SIG-M5 (cell line): ENCODE measurements around the gene DNAH7.
"Not testable (repeated sequence)": the region's sequence is repeated elsewhere in the genome, so short reads cannot be mapped to it uniquely, and the experiment has no call there.

Source experiments
- DNase-seq: peaks from one replicate; lab custom pipeline; 2025; lab: John Stamatoyannopoulos, UW

The DNAH7 gene

GRCh38 chr2:195721042-195721441 is 347.6 kb downstream of the DNAH7 start:
- no peak for DNase-seq

- no peak for DNase-seq
Measured at GRCh38 chr2:195716466-195716865, 352.2 kb downstream of the DNAH7 start.

- DNase-seq: no peak
Measured at GRCh38 chr2:195711478-195711877, 357.2 kb downstream of the DNAH7 start.

- DNase-seq: no peak
Measured at GRCh38 chr2:195709901-195710806, 358.5 kb downstream of the DNAH7 start.

DNA sequence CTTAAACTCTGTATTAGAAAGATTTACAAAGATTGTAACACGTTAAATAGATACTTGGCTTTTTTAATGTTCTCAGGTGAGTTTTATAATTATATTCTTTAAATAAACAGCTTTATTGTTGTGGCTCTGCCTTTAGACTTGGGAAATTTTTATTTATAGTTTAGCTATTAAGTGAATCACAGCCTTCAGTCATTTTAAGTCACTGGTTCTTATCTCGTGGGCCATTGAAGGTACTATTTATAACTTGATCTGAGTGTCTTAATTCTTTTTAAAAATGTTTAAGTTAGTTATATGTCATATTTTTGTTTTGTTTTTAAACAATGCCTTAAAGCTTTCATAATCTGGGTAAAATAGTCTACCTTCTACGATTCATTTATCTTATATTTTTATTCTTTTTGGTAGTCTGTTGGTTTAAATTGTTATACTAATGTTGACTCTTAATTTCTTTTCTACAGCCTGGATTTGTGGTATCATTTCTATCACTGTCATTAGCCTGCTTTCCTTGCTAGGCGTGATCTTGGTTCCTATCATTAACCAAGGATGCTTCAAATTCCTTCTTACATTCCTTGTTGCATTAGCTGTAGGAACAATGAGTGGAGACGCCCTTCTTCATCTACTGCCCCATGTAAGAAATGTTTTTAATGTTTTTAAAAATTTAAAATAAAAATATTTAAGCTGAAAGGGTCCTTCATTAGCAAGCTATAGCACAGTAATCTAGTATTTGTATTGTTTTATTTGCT is 362.3 kb downstream of the DNAH7 start:
- DNase-seq: no peak

DNA sequence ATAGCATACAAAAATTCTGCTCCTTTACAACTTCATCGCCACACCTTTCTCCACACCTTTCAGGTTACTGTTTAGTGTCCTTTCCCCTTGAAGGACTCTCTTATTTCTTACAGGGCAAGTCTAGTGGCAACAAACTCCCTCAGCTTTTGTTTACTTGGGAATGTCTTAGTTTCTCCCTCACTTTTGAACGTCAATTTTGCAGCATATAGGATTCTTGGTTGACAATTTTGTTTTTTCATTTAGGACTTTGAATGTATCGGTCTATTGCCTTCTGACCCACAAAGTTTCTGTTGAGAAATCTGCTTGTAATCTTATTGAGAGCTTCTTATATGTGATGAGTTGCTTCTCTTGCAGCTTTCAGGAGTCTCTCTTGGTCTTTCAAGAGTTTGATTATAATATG is 368.2 kb downstream of the DNAH7 start:
- DNase-seq: no peak

DNA sequence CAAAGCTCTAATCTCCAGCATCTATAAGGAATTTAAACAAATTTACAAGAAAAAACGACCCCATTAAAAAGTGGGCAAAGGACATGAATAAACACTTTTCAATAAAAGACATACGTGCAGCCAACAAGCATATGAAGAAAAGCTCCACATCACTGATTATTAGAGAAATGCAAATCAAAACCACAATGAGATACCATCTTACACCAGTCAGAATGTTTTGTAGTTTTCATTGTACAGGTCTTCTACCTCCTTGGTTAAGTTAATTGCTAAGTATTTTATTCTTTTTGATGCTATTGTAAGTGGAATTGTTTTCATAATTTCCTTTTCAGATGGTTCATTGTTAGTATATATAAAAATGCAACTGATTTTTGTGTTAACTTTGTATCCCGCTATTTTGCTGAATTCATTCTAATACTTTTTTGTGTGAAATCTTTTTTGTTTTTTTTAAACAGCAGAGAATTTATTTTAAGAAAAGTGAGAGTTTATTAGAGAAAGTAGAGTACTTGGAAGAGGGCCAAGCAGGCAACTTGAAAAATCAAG is 370.9 kb downstream of the DNAH7 start:
- DNase-seq: no peak

GRCh38 chr2:195696012-195696411 is 372.6 kb downstream of the DNAH7 start:
- DNase-seq: no peak

DNA sequence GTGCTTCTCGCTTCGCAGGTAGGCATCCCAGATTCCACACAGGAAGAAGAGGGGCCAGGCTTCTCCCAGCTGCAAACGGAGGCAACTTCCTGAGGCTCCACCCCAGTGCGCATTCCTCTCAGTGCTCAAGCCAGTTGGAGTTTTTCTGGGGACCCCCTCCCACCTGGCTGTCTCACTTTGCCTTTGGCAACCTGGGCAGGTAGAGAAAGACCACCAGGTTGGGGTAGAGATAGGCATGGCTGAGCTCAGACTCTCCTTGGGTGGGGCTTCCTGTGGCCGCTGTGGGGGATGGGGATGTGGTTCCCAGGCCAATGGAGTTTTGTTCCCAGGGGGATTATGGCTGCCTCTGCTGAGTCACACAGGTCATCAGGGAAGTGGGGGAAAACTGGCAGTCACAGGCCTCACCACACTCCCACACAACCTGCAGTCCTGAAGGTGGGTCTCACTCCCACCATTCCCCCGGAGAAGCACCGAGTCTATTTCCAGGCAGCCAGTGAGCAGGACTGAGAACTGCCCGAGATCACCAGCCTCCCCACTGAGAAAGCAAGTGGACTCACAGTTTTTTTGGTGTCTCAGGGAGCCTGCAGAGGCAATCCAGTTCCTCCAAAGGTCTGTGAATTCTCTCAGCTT is 373.5 kb downstream of the DNAH7 start:
- no peak for DNase-seq

DNA sequence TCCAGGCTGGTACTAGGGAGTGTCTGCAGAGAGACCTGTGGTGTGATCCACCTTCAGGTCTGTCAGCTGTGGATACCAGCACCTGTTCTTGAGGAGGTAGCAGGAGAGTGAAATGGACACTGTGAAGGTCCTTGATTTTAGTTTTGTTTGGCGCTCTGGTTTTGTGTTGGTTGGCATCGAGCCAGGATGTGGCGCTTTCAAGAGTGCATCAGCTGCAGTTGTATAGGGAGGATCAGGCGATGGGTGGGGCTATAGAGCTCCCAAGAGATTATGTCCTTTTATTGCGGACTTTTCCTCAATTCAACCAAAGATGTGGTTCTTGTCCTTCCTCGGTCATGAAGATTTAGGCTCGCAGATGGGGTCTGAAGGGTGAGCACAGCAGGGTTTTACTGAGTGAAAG is 374.1 kb downstream of the DNAH7 start:
- no peak for DNase-seq

DNA sequence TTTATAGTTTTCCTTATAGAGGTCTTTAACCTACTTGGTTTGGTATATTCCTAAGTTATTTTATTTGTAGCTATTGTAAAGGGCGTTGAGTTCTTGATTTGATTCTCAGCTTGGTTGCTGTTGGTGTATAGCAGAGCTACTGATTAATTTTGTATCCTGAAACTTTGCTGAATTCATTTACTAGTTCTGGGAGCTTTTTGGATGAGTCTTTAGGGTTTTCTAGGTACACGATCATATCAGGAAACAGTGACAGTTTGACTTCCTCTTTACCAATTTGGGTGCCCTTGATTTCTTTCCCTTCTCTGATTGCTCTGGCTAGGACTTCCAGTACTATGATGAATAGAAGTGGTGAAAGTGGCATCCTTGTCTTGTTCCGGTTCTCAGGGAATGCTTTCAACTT is 376.1 kb downstream of the DNAH7 start:
- DNase-seq: not testable (repeated sequence)
